OCI-LY7 (cell line): Measurements from ENCODE around the gene ARHGEF4. TPM values are rescaled to one million over a fixed set of nuclear protein-coding genes. Genes with fewer than 3 reads are reported as not detected.

ENCODE experiments used
- BruUV-seq: library from RNA; stranded (reverse); fragments of 400-500 nt; replicated peaks from 2 replicates; lab custom pipeline; 2021; lab: Mats Ljungman, UMichigan
- CTCF ChIA-PET: fragments of 300-600 bp; sonication (Branson Sonifier 250); formaldehyde crosslinking; loops from one replicate; lab custom pipeline; 2022; ENCODE audit warnings: antibody characterized with exemption; ENCODE audit not compliant: unreplicated experiment; lab: Charles Lee
- POLR2A ChIA-PET: fragments of 300-600 bp; sonication (Branson Sonifier 250); formaldehyde crosslinking; loops from one replicate; lab custom pipeline; 2022; ENCODE audit warnings: antibody characterized with exemption; lab: Charles Lee
- DNase-seq: peaks from one replicate; pipeline ENCODE4 v3.0.0-alpha.2; 2015; ENCODE audit warnings: low spot score
- H2AFZ ChIP-seq: fragments of 200-600 bp; sonication (generic), shearing (Covaris generic); 2 replicates; pipeline ENCODE4 v1.6.1; 2014; ENCODE audit warnings: mild to moderate bottlenecking, antibody characterized with exemption, low read length, moderate library complexity
- H3K27ac ChIP-seq: fragments of 200-600 bp; sonication (generic); 2 replicates; pipeline ENCODE4 v1.5.1; 2014; ENCODE audit warnings: mixed run types, low read depth, mild to moderate bottlenecking, moderate library complexity, low read length, inconsistent platforms; ENCODE audit not compliant: poor library complexity, severe bottlenecking
- H3K36me3 ChIP-seq: fragments of 200-600 bp; sonication (generic); 2 replicates; pipeline ENCODE4 v1.6.1; 2014; ENCODE audit warnings: mild to moderate bottlenecking, antibody characterized with exemption, low read length, moderate library complexity, mixed read lengths; ENCODE audit not compliant: insufficient read depth
- H3K4me1 ChIP-seq: fragments of 200-600 bp; sonication (generic); 2 replicates; pipeline ENCODE4 v1.5.1; 2014; ENCODE audit warnings: mild to moderate bottlenecking, low read length; ENCODE audit not compliant: insufficient read depth, poor library complexity, severe bottlenecking
- H3K4me2 ChIP-seq: fragments of 200-600 bp; sonication (generic); 2 replicates; pipeline ENCODE4 v1.6.1; 2014; ENCODE audit warnings: mild to moderate bottlenecking, low read length
- H3K4me3 ChIP-seq: fragments of 200-600 bp; sonication (generic); 2 replicates; pipeline ENCODE4 v1.5.1; 2014; ENCODE audit warnings: mild to moderate bottlenecking, low read depth, low read length; ENCODE audit not compliant: poor library complexity, severe bottlenecking
- H3K79me2 ChIP-seq: fragments of 200-600 bp; sonication (generic); 2 replicates; pipeline ENCODE4 v1.6.1; 2016; ENCODE audit warnings: low read depth, mild to moderate bottlenecking, low read length, moderate library complexity, mixed read lengths; ENCODE audit not compliant: insufficient read depth
- H3K9me2 ChIP-seq: fragments of 200-600 bp; sonication (generic); 2 replicates; pipeline ENCODE4 v1.6.1; 2016; ENCODE audit warnings: mild to moderate bottlenecking, low read length, mixed read lengths; ENCODE audit not compliant: insufficient read depth
- H3K9me3 ChIP-seq: fragments of 200-600 bp; sonication (generic); 2 replicates; pipeline ENCODE4 v1.6.1; 2014; ENCODE audit warnings: mild to moderate bottlenecking, mixed run types, low read length, mixed read lengths
- H4K20me1 ChIP-seq: fragments of 200-600 bp; sonication (generic); 2 replicates; pipeline ENCODE4 v1.6.1; 2014; ENCODE audit warnings: mild to moderate bottlenecking, antibody characterized with exemption, low read length, moderate library complexity, mixed read lengths; ENCODE audit not compliant: insufficient read depth
- CTCF ChIP-seq: fragments of 200-600 bp; sonication (generic); conservative IDR thresholded peaks from 2 replicates; pipeline ENCODE4 v1.5.1; 2014; ENCODE audit warnings: mild to moderate bottlenecking, antibody characterized with exemption, low read length, moderate library complexity, mixed read lengths
- EZH2phosphoT487 ChIP-seq: fragments of 200-600 bp; sonication (generic); IDR thresholded peaks from 2 replicates; pipeline ENCODE4 v1.6.1; 2018; ENCODE audit warnings: low read depth, borderline replicate concordance, mild to moderate bottlenecking, mixed run types, antibody characterized with exemption, low read length, moderate library complexity, mixed read lengths
- intact Hi-C: fragments of 100-400 bp; cut with micrococcal nuclease; formaldehyde crosslinking; loops from one replicate; pipeline ENCODE4 v1.10.0; 2022; ENCODE audit not compliant: unreplicated experiment
- small RNA-seq: library from RNA; depleted of rRNA; stranded (forward); fragments of <200 nt; gene quantifications from one replicate; pipeline ENCODE3, GENCODE V24; 2014
- total RNA-seq, 2 experiments: library from RNA; depleted of rRNA in 1 of 2; stranded (reverse); fragments of >200 nt in 1 of 2; shearing (Covaris generic) in 1 of 2; gene quantifications; 2 replicates each; pipeline ENCODE4 v1.2.3, GENCODE V29; 2014 to 2022

The ARHGEF4 gene
- total RNA-seq, 2 experiments from 2014 or later = 1.1 to 1.7 TPM

DNA sequence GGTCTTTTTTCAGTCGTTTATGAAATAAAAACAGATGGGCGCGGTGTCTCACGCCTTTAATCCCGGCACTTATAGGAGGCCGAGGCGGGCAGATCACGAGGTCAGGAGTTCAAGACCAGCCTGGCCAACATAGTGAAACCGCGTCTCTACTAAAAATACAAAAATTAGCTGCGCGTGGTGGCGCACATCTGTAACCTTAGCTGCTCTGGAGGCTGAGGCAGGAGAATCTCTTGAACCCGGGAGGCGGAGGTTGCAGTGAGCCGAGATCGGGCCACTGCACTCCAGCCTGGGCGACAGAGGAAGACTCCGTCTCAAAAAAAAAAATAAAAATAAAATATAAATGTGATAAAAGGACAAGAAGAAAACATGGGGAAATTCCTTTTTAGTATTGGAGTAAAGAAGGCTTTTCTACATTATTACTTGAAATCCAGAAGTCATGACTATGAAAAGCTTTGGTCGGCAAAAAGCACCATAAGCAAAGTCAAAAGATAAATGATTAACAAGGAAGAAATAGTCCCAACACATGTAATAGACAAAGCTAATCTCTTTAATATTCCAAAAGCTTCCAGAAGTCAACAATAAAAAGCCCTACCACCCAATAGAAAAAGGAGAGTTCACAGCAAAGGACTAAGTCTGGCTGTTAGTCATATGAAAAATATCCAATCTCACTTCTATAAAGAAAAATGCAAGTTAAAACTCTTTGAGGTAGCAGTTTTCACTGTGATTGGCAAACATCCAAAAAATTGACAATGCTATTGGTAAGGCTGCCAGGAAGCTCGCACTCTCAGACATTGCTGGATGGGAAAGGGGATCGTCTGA, 258.0 kb downstream of the ARHGEF4 start:
- peak overlapping the region; percentile 97 for H3K4me3 ChIP-seq
- ChIA-PET CTCF (no interaction called here), POLR2A (interaction anchor here (0.6 to 1.5 kb wide), 3 partner anchors 9 to 51 kb away, joined by 3 to 14 read pairs (median 4); no protein-coding TSS in a partner anchor)
- no peak overlapping the region for H2AFZ ChIP-seq
- no peak overlapping the region for H3K27ac ChIP-seq
- H3K9me3 ChIP-seq = no peaks in the 10 kb centered on the region
- TF ChIP-seq EZH2phosphoT487 (no peak), CTCF (no peak)
- BruUV-seq = no TSS peak
- peaks cover 32% of the 10 kb centered on the region for H3K79me2 ChIP-seq
- peak overlapping the region; percentile 66; the same call in 1 of the 2 replicates for H3K4me2 ChIP-seq
- H3K36me3 ChIP-seq = peaks cover 21% of the 10 kb centered on the region
- intact Hi-C loops = loop anchor here (10.0 kb wide), 1 partner anchor 1550 kb away; no protein-coding TSS in a partner anchor
- DNase-seq = no peak
- H3K4me1 ChIP-seq = peaks cover 7% of the 10 kb centered on the region
- 0 out of 2 replicates have a peak, but pooled peaks cover 8% of the 10 kb centered on the region for H4K20me1 ChIP-seq
- H3K9me2 ChIP-seq = no peaks in the 10 kb centered on the region

Small RNA genes lying within 50 kb of the gene (small RNA-seq; reads per million reads assigned to genes)
- gene RF00423 = not detected

Other genes starting within 250 kb of the ARHGEF4 start
- not detected in 2 replicates for gene CFC1, start 237.3 kb upstream of the ARHGEF4 start, total RNA-seq (2014; rRNA removed; shearing (Covaris generic))
- gene CFC1, start 237.3 kb upstream of the ARHGEF4 start, total RNA-seq (2022) = not detected in 2 replicates
- not detected in 2 replicates for gene POTEJ, start 225.5 kb upstream of the ARHGEF4 start, total RNA-seq (2014; rRNA removed; shearing (Covaris generic))
- 0.10 TPM in 1 of 2 replicates, not detected in the other for gene POTEJ, start 225.5 kb upstream of the ARHGEF4 start, total RNA-seq (2022)
- gene GPR148, start 107.8 kb upstream of the ARHGEF4 start, total RNA-seq (2014; rRNA removed; shearing (Covaris generic)) = not detected in 2 replicates
- gene GPR148, start 107.8 kb upstream of the ARHGEF4 start, total RNA-seq (2022) = not detected in 2 replicates
- gene AMER3, start 81.4 kb upstream of the ARHGEF4 start, total RNA-seq (2014; rRNA removed; shearing (Covaris generic)) = not detected in 2 replicates
- gene AMER3, start 81.4 kb upstream of the ARHGEF4 start, total RNA-seq (2022) = not detected in 2 replicates